Trophoblast cell (in vitro differentiated cells and primary cell): Measurements from ENCODE around the gene ZBED1.
"Not testable (repeated sequence)": the region's sequence is repeated elsewhere in the genome, so short reads cannot be mapped to it uniquely, and the experiment has no call there.

Experiments
- DNase-seq, 2 donors: peaks; one replicate each; pipeline ENCODE4 v3.0.0-alpha.2; 2016
- H2AFZ ChIP-seq: 2 replicates; pipeline ENCODE4 v1.6.1; 2013; ENCODE audit warnings: low read length, moderate library complexity, mild to moderate bottlenecking; ENCODE audit not compliant: insufficient read depth, poor library complexity
- H2AK5ac ChIP-seq: 2 replicates; pipeline ENCODE4 v1.6.1; 2013; ENCODE audit warnings: mild to moderate bottlenecking, low read length
- H2BK120ac ChIP-seq: 2 replicates; pipeline ENCODE4 v1.6.1; 2013; ENCODE audit warnings: low read length, mild to moderate bottlenecking, moderate library complexity; ENCODE audit not compliant: insufficient read depth, poor library complexity
- H2BK12ac ChIP-seq: 2 replicates; pipeline ENCODE4 v1.6.1; 2013; ENCODE audit warnings: mild to moderate bottlenecking, low read length, moderate library complexity
- H2BK5ac ChIP-seq: 2 replicates; pipeline ENCODE4 v1.6.1; 2013; ENCODE audit warnings: low read length, low read depth, moderate library complexity, mild to moderate bottlenecking; ENCODE audit not compliant: poor library complexity
- H3K14ac ChIP-seq: 2 replicates; pipeline ENCODE4 v1.6.1; 2013; ENCODE audit warnings: mild to moderate bottlenecking, low read length
- H3K18ac ChIP-seq: 2 replicates; pipeline ENCODE4 v1.6.1; 2013; ENCODE audit warnings: mild to moderate bottlenecking, low read length
- H3K23ac ChIP-seq: 2 replicates; pipeline ENCODE4 v1.6.1; 2013; ENCODE audit warnings: low read length
- H3K27ac ChIP-seq: 2 replicates; pipeline ENCODE4 v1.5.1; 2013; ENCODE audit warnings: low read depth, mild to moderate bottlenecking, inconsistent platforms, low read length, moderate library complexity
- H3K27me3 ChIP-seq: 2 replicates; pipeline ENCODE4 v1.6.1; 2013; ENCODE audit warnings: inconsistent platforms, mild to moderate bottlenecking, low read length, moderate library complexity; ENCODE audit not compliant: insufficient read depth
- H3K36me3 ChIP-seq, 2 experiments: 1 replicate in 1 of 2; 2 replicates in 1 of 2; pipeline ENCODE4 v1.6.1; 2013; ENCODE audit warnings: low read length in 2 of 2, mild to moderate bottlenecking in 2 of 2, moderate library complexity in 1 of 2; ENCODE audit not compliant: insufficient read depth in 2 of 2, control insufficient read depth in 1 of 2
- H3K4ac ChIP-seq: 2 replicates; pipeline ENCODE4 v1.6.1; 2013; ENCODE audit warnings: low read depth, mild to moderate bottlenecking, low read length, moderate library complexity
- H3K4me1 ChIP-seq, 2 experiments: 1 replicate in 1 of 2; 2 replicates in 1 of 2; pipeline ENCODE4 v1.6.1; 2013; ENCODE audit warnings: low read length in 2 of 2, mild to moderate bottlenecking in 2 of 2, moderate library complexity in 1 of 2; ENCODE audit not compliant: insufficient read depth in 2 of 2, control insufficient read depth in 1 of 2
- H3K4me2 ChIP-seq: 2 replicates; pipeline ENCODE4 v1.6.1; 2013; ENCODE audit warnings: inconsistent platforms, mild to moderate bottlenecking, low read length, moderate library complexity
- H3K4me3 ChIP-seq: 2 replicates; pipeline ENCODE4 v1.5.1; 2013; ENCODE audit warnings: mild to moderate bottlenecking, low read depth, low read length, inconsistent platforms
- H3K79me1 ChIP-seq: one replicate; pipeline ENCODE4 v1.6.1; 2013; ENCODE audit warnings: low read length
- H3K79me2 ChIP-seq: 2 replicates; pipeline ENCODE4 v1.6.1; 2013; ENCODE audit warnings: low read length, mild to moderate bottlenecking; ENCODE audit not compliant: control insufficient read depth, insufficient read depth, poor library complexity
- H3K9ac ChIP-seq: 2 replicates; pipeline ENCODE4 v1.6.1; 2013; ENCODE audit warnings: mild to moderate bottlenecking, low read length
- H3K9me3 ChIP-seq: 2 replicates; pipeline ENCODE4 v1.6.1; 2013; ENCODE audit warnings: low read depth, mild to moderate bottlenecking, control low read depth, inconsistent platforms, low read length; ENCODE audit not compliant: insufficient read depth
- H4K12ac ChIP-seq: 2 replicates; pipeline ENCODE4 v1.6.1; 2013; ENCODE audit warnings: low read depth, mild to moderate bottlenecking, low read length, moderate library complexity
- H4K8ac ChIP-seq: 2 replicates; pipeline ENCODE4 v1.6.1; 2013; ENCODE audit warnings: low read depth, mild to moderate bottlenecking, low read length, moderate library complexity
- H4K91ac ChIP-seq: one replicate; pipeline ENCODE4 v1.6.1; 2013; ENCODE audit warnings: low read depth, mild to moderate bottlenecking, low read length, moderate library complexity
- WGBS: extraction: QIAGEN DNeasy Blood & Tissue Kit; methylation state at CpG from one replicate; pipeline ENCODE4 v1.1.7; 2013; ENCODE audit warnings: missing lambda C conversion rate; ENCODE audit not compliant: insufficient read length, insufficient coverage; ENCODE audit errors: extremely low coverage; 5-methylcytosine and 5-hydroxymethylcytosine counted together

Gene ZBED1

GRCh38 chrX:2460048-2460447 lies 40.7 kb downstream of the ZBED1 start:
- not testable (repeated sequence) for H3K4me2 ChIP-seq, H3K18ac ChIP-seq, H4K91ac ChIP-seq, H4K12ac ChIP-seq, H3K36me3 ChIP-seq, H3K9me3 ChIP-seq, H4K8ac ChIP-seq, H3K79me2 ChIP-seq, H3K14ac ChIP-seq, H3K9ac ChIP-seq, H3K4me3 ChIP-seq, H3K27me3 ChIP-seq, H2BK5ac ChIP-seq, H3K4ac ChIP-seq, H3K27ac ChIP-seq, H3K23ac ChIP-seq, H2AK5ac ChIP-seq, H3K79me1 ChIP-seq, H3K4me1 ChIP-seq, H2AFZ ChIP-seq, H2BK12ac ChIP-seq, DNase-seq, H2BK120ac ChIP-seq
- WGBS = no CpG with 5 or more reads among the region's 10 CpGs

GRCh38 chrX:2458309-2458708 lies 42.5 kb downstream of the ZBED1 start:
- Histone ChIP-seq H4K12ac (no peak overlapping the region), H3K23ac (no peak overlapping the region), H3K79me1 (no peaks in the 10 kb centered on the region), H3K18ac (no peak overlapping the region), H3K14ac (no peak overlapping the region), H3K9me3 (no peaks in the 10 kb centered on the region), H3K27ac (no peak overlapping the region), H3K4me1 (no peaks in the 10 kb centered on the region), H4K91ac (no peak overlapping the region), H2AFZ (no peak overlapping the region), H3K27me3 (no peaks in the 10 kb centered on the region), H3K4ac (no peak overlapping the region), H2AK5ac (no peak overlapping the region), H2BK12ac (no peak overlapping the region), H2BK5ac (no peak overlapping the region), H3K4me2 (no peak overlapping the region), H3K36me3 (no peaks in the 10 kb centered on the region), H3K4me3 (no peak overlapping the region), H3K9ac (no peak overlapping the region), H2BK120ac (no peak overlapping the region), H4K8ac (no peak overlapping the region), H3K79me2 (no peaks in the 10 kb centered on the region)
- WGBS = no CpG with 5 or more reads among the region's 6 CpGs
- no peak for DNase-seq

GRCh38 chrX:2457289-2458133 lies 43.3 kb downstream of the ZBED1 start:
- WGBS = no CpG with 5 or more reads among the region's 26 CpGs
- H2BK5ac ChIP-seq = no peak overlapping the region
- no peak overlapping the region for H2AK5ac ChIP-seq
- no peaks in the 10 kb centered on the region for H3K79me2 ChIP-seq
- H3K9ac ChIP-seq = no peak overlapping the region
- H3K18ac ChIP-seq = no peak overlapping the region
- H4K91ac ChIP-seq = no peak overlapping the region
- H3K4me2 ChIP-seq = no peak overlapping the region
- H4K12ac ChIP-seq = no peak overlapping the region
- no peak overlapping the region for H3K4me3 ChIP-seq
- H3K27ac ChIP-seq = no peak overlapping the region
- no peak overlapping the region for H2BK120ac ChIP-seq
- H3K4me1 ChIP-seq = no peaks in the 10 kb centered on the region
- no peak for DNase-seq
- peaks cover 3% of the 10 kb centered on the region for H3K9me3 ChIP-seq
- no peak overlapping the region for H2BK12ac ChIP-seq
- no peak overlapping the region for H2AFZ ChIP-seq
- H3K27me3 ChIP-seq = no peaks in the 10 kb centered on the region
- no peak overlapping the region for H3K23ac ChIP-seq
- no peak overlapping the region for H4K8ac ChIP-seq
- H3K36me3 ChIP-seq = peaks cover 0 to 3% of the 10 kb centered on the region in 2 experiments
- H3K4ac ChIP-seq = no peak overlapping the region
- H3K79me1 ChIP-seq = no peaks in the 10 kb centered on the region
- H3K14ac ChIP-seq = no peak overlapping the region

- H3K14ac ChIP-seq, H3K9me3 ChIP-seq, H2BK5ac ChIP-seq, H3K4me2 ChIP-seq, H2BK120ac ChIP-seq, H3K18ac ChIP-seq, H3K23ac ChIP-seq, H2BK12ac ChIP-seq, H2AFZ ChIP-seq, H4K12ac ChIP-seq, H3K79me2 ChIP-seq, H3K9ac ChIP-seq, H3K36me3 ChIP-seq, H3K27ac ChIP-seq, H3K4ac ChIP-seq, H2AK5ac ChIP-seq, H3K4me3 ChIP-seq, H4K8ac ChIP-seq, H4K91ac ChIP-seq, H3K79me1 ChIP-seq, H3K27me3 ChIP-seq, H3K4me1 ChIP-seq: not testable (repeated sequence)
- DNase-seq = peak; percentile 15 to 37
- WGBS = no CpG with 5 or more reads among the region's 8 CpGs
Observed at GRCh38 chrX:2456091-2456490, 44.7 kb downstream of the ZBED1 start.
